GM23338 (cell line): ENCODE results near the gene ANKRD63. TPM values are rescaled to one million over a fixed set of nuclear protein-coding genes. Genes with fewer than 3 reads are reported as not detected.

Source experiments
- ATAC-seq: fragments of 200-7000 bp; cut with Tn5 transposase; 3 replicates; pipeline ENCODE4 v1.9.1; 2020
- DNase-seq: peaks from one replicate; pipeline ENCODE4 v3.0.0-alpha.2; 2015; ENCODE audit warnings: low spot score
- H2AFZ ChIP-seq: fragments of 200-600 bp; sonication (generic); 2 replicates; pipeline ENCODE4 v1.8.0; 2016; ENCODE audit warnings: antibody characterized with exemption, mild to moderate bottlenecking, moderate library complexity
- H3F3A ChIP-seq: fragments of 200-600 bp; sonication (generic); replicated peaks from 2 replicates; pipeline ENCODE4 v1.8.0; 2017; ENCODE audit warnings: antibody characterized with exemption, mixed run types, low read depth
- H3K27ac ChIP-seq: fragments of 200-600 bp; sonication (generic); 2 replicates; pipeline ENCODE4 v1.6.1; 2016; ENCODE audit warnings: low read depth
- H3K27me3 ChIP-seq: fragments of 200-600 bp; sonication (generic); 2 replicates; pipeline ENCODE4 v1.8.0; 2016; ENCODE audit warnings: mild to moderate bottlenecking, mixed run types, moderate library complexity; ENCODE audit not compliant: insufficient read depth
- H3K36me3 ChIP-seq: fragments of 200-600 bp; sonication (generic); 2 replicates; pipeline ENCODE4 v1.8.0; 2016; ENCODE audit warnings: mild to moderate bottlenecking; ENCODE audit not compliant: insufficient read depth
- H3K4me1 ChIP-seq: fragments of 200-600 bp; sonication (generic); 2 replicates; pipeline ENCODE4 v1.8.0; 2016; ENCODE audit warnings: mild to moderate bottlenecking, moderate library complexity; ENCODE audit not compliant: insufficient read depth
- H3K4me2 ChIP-seq: fragments of 200-600 bp; sonication (generic); 2 replicates; pipeline ENCODE4 v1.7.1; 2017; ENCODE audit warnings: mixed run types
- H3K4me3 ChIP-seq: fragments of 200-600 bp; sonication (generic); 2 replicates; pipeline ENCODE4 v1.6.1; 2016; ENCODE audit warnings: mixed run types
- H3K79me2 ChIP-seq: fragments of 200-600 bp; sonication (generic); replicated peaks from 2 replicates; pipeline ENCODE4 v1.8.0; 2017; ENCODE audit warnings: mild to moderate bottlenecking; ENCODE audit not compliant: insufficient read depth
- H3K9me2 ChIP-seq: fragments of 200-600 bp; sonication (generic); 2 replicates; pipeline ENCODE4 v1.8.0; 2017; ENCODE audit not compliant: insufficient read depth
- H4K20me1 ChIP-seq: fragments of 200-600 bp; sonication (generic); replicated peaks from 2 replicates; pipeline ENCODE4 v1.8.0; 2017; ENCODE audit warnings: mild to moderate bottlenecking; ENCODE audit not compliant: insufficient read depth
- H3K27ac Mint-ChIP-seq: 2 replicates; pipeline ENCODE4 v1.8.0; 2020; ENCODE audit warnings: inconsistent platforms, mild to moderate bottlenecking, moderate library complexity, mixed read lengths
- H3K27me3 Mint-ChIP-seq: 3 replicates; pipeline ENCODE4 v1.8.0; 2022; ENCODE audit warnings: low read depth, mild to moderate bottlenecking, moderate library complexity, mixed read lengths, inconsistent platforms; ENCODE audit not compliant: insufficient read depth, poor library complexity
- H3K36me3 Mint-ChIP-seq: 3 replicates; pipeline ENCODE4 v1.8.0; 2021; ENCODE audit warnings: low read depth, mild to moderate bottlenecking, inconsistent platforms, moderate library complexity, mixed read lengths
- H3K4me1 Mint-ChIP-seq: 3 replicates; pipeline ENCODE4 v1.8.0; 2020; ENCODE audit warnings: mild to moderate bottlenecking, inconsistent platforms, mixed read lengths
- H3K4me3 Mint-ChIP-seq: 3 replicates; pipeline ENCODE4 v1.8.0; 2021; ENCODE audit warnings: moderate library complexity, mild to moderate bottlenecking, inconsistent platforms, mixed read lengths
- H3K9me3 Mint-ChIP-seq: 3 replicates; pipeline ENCODE4 v1.8.0; 2020; ENCODE audit warnings: moderate library complexity, mild to moderate bottlenecking, inconsistent platforms, mixed read lengths
- CTCF ChIP-seq, 2 experiments: fragments of 200-600 bp in 1 of 2; sonication (generic) in 1 of 2; conservative IDR thresholded peaks; 2 replicates each; pipeline versions ENCODE4 v1.5.1 to v1.6.1; 2016 to 2017; ENCODE audit warnings: antibody characterized with exemption in 2 of 2, low read depth in 2 of 2, mild to moderate bottlenecking in 2 of 2, moderate library complexity in 1 of 2
- EZH2 ChIP-seq: fragments of 200-600 bp; sonication (generic); IDR thresholded peaks from one replicate; pipeline ENCODE4 v1.8.0; 2017; ENCODE audit warnings: antibody characterized with exemption, mild to moderate bottlenecking, low read depth; ENCODE audit not compliant: unreplicated experiment
- EZH2phosphoT487 ChIP-seq: fragments of 200-600 bp; sonication (generic); IDR thresholded peaks from one replicate; pipeline ENCODE4 v1.8.1; 2018; ENCODE audit warnings: antibody characterized with exemption; ENCODE audit not compliant: unreplicated experiment
- POLR2AphosphoS5 ChIP-seq: IDR thresholded peaks from 2 replicates; pipeline ENCODE4 v1.6.1; 2016; ENCODE audit warnings: antibody characterized with exemption, low read depth
- STAT1 ChIP-seq: IDR thresholded peaks from one replicate; pipeline ENCODE4 v1.6.1; 2016; ENCODE audit warnings: antibody characterized with exemption; ENCODE audit not compliant: unreplicated experiment
- ZNF114 ChIP-seq: fragments of 250-450 bp; sonication (Bioruptor Pico); IDR thresholded peaks from 2 replicates; pipeline ENCODE4 v1.5.0; 2020; ENCODE audit warnings: mild to moderate bottlenecking, moderate library complexity
- ZNF462 ChIP-seq: fragments of 250-450 bp; sonication (Bioruptor Pico); IDR thresholded peaks from 2 replicates; pipeline ENCODE4 v1.5.0; 2020; ENCODE audit warnings: mild to moderate bottlenecking, moderate library complexity
- polyA plus RNA-seq: library from polyadenylated mRNA; unstranded; fragments of >200 nt; fragmentation: Nextera tagmentation; extraction: Ambion mirVana; gene quantifications from 2 replicates; pipeline ENCODE4 v1.2.1, GENCODE V29; 2016
- total RNA-seq: library from RNA; depleted of rRNA; stranded (reverse); fragments of >200 nt; shearing (Covaris generic); gene quantifications from 2 replicates; pipeline ENCODE4 v1.2.3, GENCODE V29; 2014

ANKRD63 gene
- total and polyA plus RNA-seq, 2 experiments from 2014 or later: 0.59 TPM; not detected in 1

GRCh38 chr15:40281801-40282146 is 1.1 kb downstream of the ANKRD63 start (continued):
- no peak for TF ChIP-seq ZNF462
- TF ChIP-seq CTCF (conservative IDR thresholded peaks at IDR 0.05; ENCODE audit: low read depth in 2 of 2): no peak
- no peak for TF ChIP-seq STAT1

GRCh38 chr15:40281057-40281800 is 1.6 kb downstream of the ANKRD63 start:
- peaks cover 71% of the 10 kb centered on the region for H3K27me3 Mint-ChIP-seq
- peak; percentile 80 for TF ChIP-seq EZH2phosphoT487
- no peak for TF ChIP-seq POLR2AphosphoS5
- no peak for TF ChIP-seq STAT1
- TF ChIP-seq ZNF114 (CRISPR knock-in tag): no peak
- TF ChIP-seq CTCF (conservative IDR thresholded peaks at IDR 0.05; ENCODE audit: low read depth in 2 of 2): no peak
- TF ChIP-seq EZH2: peak; percentile 54

More at GRCh38 chr15:40281057-40281800, 1.6 kb downstream of the ANKRD63 start:
- DNase-seq (peak; percentile 71), ATAC-seq (peak; percentile 3)
- H3K27ac Mint-ChIP-seq: no peak overlapping the region
- H3K4me3 ChIP-seq: peak overlapping the region; percentile 62
- H3K9me2 ChIP-seq: no peaks in the 10 kb centered on the region
- H3K27me3 ChIP-seq: peaks cover 80% of the 10 kb centered on the region
- H3K27ac ChIP-seq: no peak overlapping the region
- peak overlapping the region; percentile 86 for H3K4me2 ChIP-seq
- H3K9me3 Mint-ChIP-seq: no peaks in the 10 kb centered on the region
- H3K4me3 Mint-ChIP-seq: peak overlapping the region; percentile 69
- peaks cover 28% of the 10 kb centered on the region for H3F3A ChIP-seq
- H4K20me1 ChIP-seq: no peaks in the 10 kb centered on the region
- H3K36me3 Mint-ChIP-seq: peaks cover 2% of the 10 kb centered on the region; the same call in 2 of the 3 replicates
- H3K79me2 ChIP-seq: no peaks in the 10 kb centered on the region
- peak overlapping the region; percentile 91; the same call in 1 of the 2 replicates for H2AFZ ChIP-seq
- H3K4me1 ChIP-seq: peaks cover 40% of the 10 kb centered on the region
- peaks cover 65% of the 10 kb centered on the region for H3K4me1 Mint-ChIP-seq
- H3K36me3 ChIP-seq: no peaks in the 10 kb centered on the region
